HepG2 (cell line): ENCODE data around the gene ENO4. TPM values are rescaled to one million over a fixed set of nuclear protein-coding genes. Genes with fewer than 3 reads are reported as not detected.

Source experiments
- ATAC-seq: fragments of 200-7000 bp; cut with Tn5 transposase; 3 replicates; pipeline ENCODE4 v1.9.1; 2020; ENCODE audit warnings: mild to moderate bottlenecking, moderate library complexity
- BruUV-seq: library from RNA; stranded (reverse); fragments of 400-500 nt; replicated peaks from 2 replicates; lab custom pipeline; 2021; lab: Mats Ljungman, UMichigan
- CTCF ChIA-PET: fragments of 300-600 bp; formaldehyde crosslinking; extraction: SDS; loops from one replicate; lab custom pipeline; 2021; ENCODE audit warnings: low total read pairs, inconsistent platforms, low intra/inter-chr PET ratio; lab: Yijun Ruan, JAX
- POLR2A ChIA-PET: fragments of 350-600 bp; sonication (Branson Sonifier 250); formaldehyde crosslinking; loops from one replicate; lab custom pipeline; 2020; ENCODE audit warnings: antibody characterized with exemption, inconsistent platforms; lab: Yijun Ruan, JAX
- DNase-seq: peaks from one replicate; pipeline ENCODE4 v3.0.0-alpha.2; 2015; ENCODE audit warnings: low spot score
- FAIRE-seq: peaks from 3 replicates; lab custom pipeline; 2011; peaks lifted over from hg19 to GRCh38; lab: Jason Lieb, UNC
- H2AFZ ChIP-seq: one replicate; pipeline ENCODE4 v1.6.1; 2011; ENCODE audit warnings: low read length, inconsistent platforms
- H3K27ac ChIP-seq: fragments of 300-600 bp; 3 replicates; pipeline ENCODE4 v1.8.0; 2011; ENCODE audit warnings: mixed run types, mild to moderate bottlenecking, mixed read lengths, low read length, inconsistent platforms; ENCODE audit not compliant: insufficient read depth; ENCODE audit errors: extremely low read length
- H3K27me3 ChIP-seq, 2 experiments: fragments of 200-600 bp in 1 of 2; 2 replicates in 1 of 2; 3 replicates in 1 of 2; pipeline versions ENCODE4 v1.6.0 to v1.8.0; 2011; ENCODE audit warnings: low read length in 2 of 2, mild to moderate bottlenecking in 2 of 2, moderate library complexity in 2 of 2, inconsistent platforms in 1 of 2; ENCODE audit not compliant: insufficient read depth in 2 of 2, control insufficient read depth in 1 of 2
- H3K36me3 ChIP-seq, 2 experiments: fragments of 200-600 bp in 1 of 2; replicated peaks in 1 of 2; 2 replicates in 1 of 2; 3 replicates in 1 of 2; pipeline versions ENCODE4 v1.5.1 to v1.8.0; 2011; ENCODE audit warnings: low read length in 2 of 2, inconsistent platforms in 1 of 2; ENCODE audit not compliant: insufficient read depth in 2 of 2, control insufficient read depth in 1 of 2
- H3K4me1 ChIP-seq: 2 replicates; pipeline ENCODE4 v1.5.1; 2012; ENCODE audit warnings: low read length, inconsistent platforms; ENCODE audit not compliant: insufficient read depth
- H3K4me2 ChIP-seq: 2 replicates; pipeline ENCODE4 v1.6.0; 2011; ENCODE audit warnings: low read depth, low read length, inconsistent platforms
- H3K4me3 ChIP-seq, 3 experiments: fragments of 200-600 bp in 1 of 3; sonication (generic), shearing (Covaris generic) in 1 of 3; replicated peaks in 1 of 3; 2 replicates each; pipeline ENCODE4 v1.5.1; 2011 to 2016; ENCODE audit warnings: low read length in 3 of 3, inconsistent platforms in 2 of 3, low read depth in 2 of 3, mild to moderate bottlenecking in 2 of 3, control low read depth in 1 of 3, mixed read lengths in 1 of 3; ENCODE audit not compliant: insufficient read depth in 1 of 3
- H3K79me2 ChIP-seq: one replicate; pipeline ENCODE4 v1.6.1; 2011; ENCODE audit warnings: low read length, inconsistent platforms; ENCODE audit not compliant: insufficient read depth
- H3K9ac ChIP-seq: 2 replicates; pipeline ENCODE4 v1.6.0; 2011; ENCODE audit warnings: mild to moderate bottlenecking, low read depth, low read length, inconsistent platforms; ENCODE audit not compliant: insufficient read depth
- H3K9me3 ChIP-seq: 2 replicates; pipeline ENCODE4 v1.5.1; 2012; ENCODE audit warnings: mild to moderate bottlenecking, low read length
- H4K20me1 ChIP-seq: 2 replicates; pipeline ENCODE4 v1.6.0; 2011; ENCODE audit warnings: inconsistent platforms, mild to moderate bottlenecking, low read length, moderate library complexity; ENCODE audit not compliant: insufficient read depth
- DNMT1 ChIP-seq: sonication (generic); formaldehyde crosslinking; IDR thresholded peaks from 2 replicates; pipeline ENCODE4 v1.5.1; 2020; ENCODE audit warnings: mild to moderate bottlenecking, missing genetic modification reagents
- FOXJ3 ChIP-seq: sonication (generic); formaldehyde crosslinking; IDR thresholded peaks from 2 replicates; pipeline ENCODE4 v1.4.0; 2020; ENCODE audit warnings: missing genetic modification reagents, mild to moderate bottlenecking, borderline replicate concordance
- HNF4A ChIP-seq: sonication (generic); formaldehyde crosslinking; IDR thresholded peaks from 2 replicates; pipeline ENCODE4 v1.4.0; 2020; ENCODE audit warnings: missing genetic modification reagents
- MXD4 ChIP-seq: IDR thresholded peaks from 2 replicates; pipeline ENCODE4 v1.6.1; 2016; ENCODE audit warnings: mild to moderate bottlenecking, missing biosample characterization, missing genetic modification reagents
- NCOA1 ChIP-seq: sonication (generic); formaldehyde crosslinking; IDR thresholded peaks from 2 replicates; pipeline ENCODE4 v1.9.0; 2021; ENCODE audit warnings: missing genetic modification reagents
- RARA ChIP-seq: IDR thresholded peaks from 2 replicates; pipeline ENCODE4 v1.6.1; 2016; ENCODE audit warnings: missing genetic modification reagents, missing compliant biosample characterization
- RFX5 ChIP-seq: IDR thresholded peaks from 2 replicates; pipeline ENCODE4 v1.6.1; 2011; ENCODE audit warnings: low read depth, low read length, improper control_type of control experiment
- SAP130 ChIP-seq: IDR thresholded peaks from 2 replicates; pipeline ENCODE4 v1.6.1; 2016; ENCODE audit warnings: low read depth
- SRF ChIP-seq: IDR thresholded peaks from 2 replicates; pipeline ENCODE4 v1.6.1; 2011; ENCODE audit warnings: mild to moderate bottlenecking, low read depth, low read length, moderate library complexity
- ZBTB42 ChIP-seq: sonication (generic); formaldehyde crosslinking; IDR thresholded peaks from 2 replicates; pipeline ENCODE4 v1.5.0; 2020; ENCODE audit warnings: mild to moderate bottlenecking, missing genetic modification reagents
- ZNF543 ChIP-seq: sonication (generic); formaldehyde crosslinking; IDR thresholded peaks from 2 replicates; pipeline ENCODE4 v1.4.0; 2020; ENCODE audit warnings: mild to moderate bottlenecking, missing genetic modification reagents
- ZNF550 ChIP-seq: sonication (generic); formaldehyde crosslinking; IDR thresholded peaks from 2 replicates; pipeline ENCODE4 v1.4.0; 2020; ENCODE audit warnings: mild to moderate bottlenecking, missing genetic modification reagents, borderline replicate concordance
- WGBS: methylation state at CpG from one replicate; pipeline ENCODE4 v1.1.6; 2017; ENCODE audit warnings: low lambda C conversion rate; 5-methylcytosine and 5-hydroxymethylcytosine counted together
- in situ Hi-C: cut with HindIII; loops from 2 replicates; pipeline ENCODE4 v1.10.0; 2017; ENCODE audit warnings: low pct_unique_long_range_greater_than_20kb; ENCODE audit not compliant: extremely low pct_ligation_motif_present
- intact Hi-C: fragments of 100-400 bp; cut with micrococcal nuclease; formaldehyde crosslinking; loops from one replicate; pipeline ENCODE4 v1.10.0; 2022; ENCODE audit not compliant: unreplicated experiment
- polyA plus RNA-seq, 8 experiments: library from polyadenylated mRNA; depleted of rRNA in 3 of 8; stranded (reverse) in 7 of 8; unstranded in 1 of 8; fragments of >200 nt; fragmentation: Illumina TruSeq in 4 of 8; extraction: Trizol in 4 of 8; gene quantifications; 2 replicates each; pipeline versions ENCODE4 v1.2.1 to v1.2.3, GENCODE V29; 2011 to 2016; ENCODE audit warnings: low read depth in 4 of 8, missing spikeins in 1 of 8, mixed read lengths in 1 of 8; ENCODE audit not compliant: insufficient read depth in 1 of 8
- total RNA-seq, 5 experiments: library from RNA; depleted of rRNA; stranded (reverse); fragments of >200 nt; fragmentation: Illumina TruSeq; extraction: Trizol; gene quantifications; 2 replicates each; pipeline ENCODE4 v1.2.3, GENCODE V29; 2016; ENCODE audit warnings: low read depth in 1 of 5
- TF ChIP-seq, protein P1 (sequence below): IDR thresholded peaks from 2 replicates; pipeline ENCODE4 v1.6.1; 2016; ENCODE audit warnings: mild to moderate bottlenecking, missing biosample characterization, missing genetic modification reagents
- TF ChIP-seq, protein P2 (sequence below): sonication (generic); formaldehyde crosslinking; IDR thresholded peaks from 2 replicates; pipeline ENCODE4 v1.4.0; 2020; ENCODE audit warnings: missing genetic modification reagents, borderline replicate concordance

The ENO4 gene
- total and polyA plus RNA-seq, 2 of the 13 experiments (the other 11 are each of a cell fraction or from before 2014, with no cell fraction given), result not detected

DNA sequence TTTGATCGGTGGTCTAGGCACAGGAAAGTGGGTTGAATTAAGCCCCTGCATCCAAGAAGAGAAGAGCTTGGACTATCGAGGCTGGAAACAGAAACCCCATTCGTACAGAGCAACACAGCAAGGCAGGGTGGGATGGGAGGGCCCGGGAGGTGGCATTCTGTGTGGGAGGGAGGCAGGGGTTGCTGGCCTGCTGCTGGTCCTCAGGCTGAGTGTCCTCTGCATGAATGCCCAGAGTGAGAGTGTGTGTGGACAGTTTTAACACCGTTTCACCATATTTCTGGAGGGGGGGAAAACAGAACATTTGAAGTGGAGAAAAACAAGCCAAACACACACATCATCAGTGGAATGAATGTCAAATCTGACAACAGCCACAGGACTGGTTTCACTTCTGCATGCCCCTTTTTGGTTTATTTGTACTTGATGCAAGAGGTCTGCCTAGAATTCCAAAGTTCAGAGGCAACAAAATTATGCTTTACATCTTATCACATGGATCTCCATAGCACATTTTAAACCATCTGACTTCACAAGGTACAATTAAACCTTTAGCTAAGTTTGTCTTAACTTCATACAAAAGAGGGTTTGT, 11.1 kb upstream of the ENO4 start:
- TF ChIP-seq SAP130 (CRISPR knock-in tag), result no peak
- TF ChIP-seq SRF, result peak; percentile 21; the same call in 1 of the 2 replicates
- peak; percentile 48; the same call in 1 of the 2 replicates for TF ChIP-seq HNF4A (CRISPR knock-in tag)
- TF ChIP-seq, all 625 proteins: peak for 2
- no peak overlapping the region for H3K9ac ChIP-seq
- no peak overlapping the region for H3K27ac ChIP-seq
- no peaks in the 10 kb centered on the region for H4K20me1 ChIP-seq
- H3K4me3 ChIP-seq, result no peak overlapping the region
- H3K36me3 ChIP-seq, result no peaks in the 10 kb centered on the region
- H2AFZ ChIP-seq, result no peak overlapping the region
- intact Hi-C loops (no loop called here), in situ Hi-C loops (no loop called here)
- WGBS, result 10% methylated on average over 5 of the region's 5 CpGs
- H3K79me2 ChIP-seq, result no peaks in the 10 kb centered on the region
- ChIA-PET POLR2A (interaction anchor here (1.8 kb wide), 1 partner anchor 11 kb away, joined by 5 read pairs; the partner anchor contains the start of gene ENO4), CTCF (no interaction called here)
- no TSS peak for BruUV-seq
- FAIRE-seq (peak; percentile 36), ATAC-seq (peak; percentile 70), DNase-seq (peak; percentile 35)
- peaks cover 1 to 6% of the 10 kb centered on the region in 2 experiments; a peak in 2 of 5 replicates for H3K27me3 ChIP-seq
- peaks cover 22% of the 10 kb centered on the region for H3K4me1 ChIP-seq
- peak overlapping the region; percentile 41; the same call in 1 of the 2 replicates for H3K4me2 ChIP-seq
- H3K9me3 ChIP-seq, result no peaks in the 10 kb centered on the region

DNA sequence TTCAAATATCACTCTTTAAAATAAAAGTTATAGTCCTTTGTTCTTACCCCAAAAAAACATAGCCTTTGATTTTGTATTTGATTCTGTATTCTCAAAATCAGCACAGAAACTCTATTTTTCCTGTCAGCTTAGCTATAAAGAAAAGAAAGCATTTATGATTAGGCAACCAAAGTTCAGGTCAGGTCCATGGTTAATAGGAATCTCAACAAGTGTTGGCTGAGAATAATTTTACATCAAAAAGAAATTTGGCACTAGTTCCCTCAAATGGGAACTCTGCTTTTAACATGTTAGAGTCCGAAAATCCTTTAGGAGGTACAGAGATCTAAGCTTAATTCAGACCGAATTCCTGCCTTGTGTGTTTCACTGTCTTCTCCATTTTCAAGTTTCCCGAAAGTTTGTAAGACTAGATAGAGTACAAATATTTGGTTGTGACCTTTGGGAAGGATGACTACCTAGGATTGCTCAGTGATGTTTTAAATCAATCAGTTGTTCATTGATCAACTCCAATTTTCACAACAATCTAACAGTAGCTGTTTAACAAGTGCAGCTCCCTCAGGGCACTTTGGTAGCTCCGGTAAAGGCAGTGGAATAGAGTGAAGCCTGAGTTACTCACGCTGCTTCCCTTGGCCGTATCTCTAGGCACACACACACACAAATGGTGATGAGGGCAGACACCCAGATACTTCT, 8.8 kb upstream of the ENO4 start:
- intact Hi-C loops (no loop called here), in situ Hi-C loops (no loop called here)
- Histone ChIP-seq H3K36me3 (no peaks in the 10 kb centered on the region), H3K9ac (no peak overlapping the region), H3K27me3 (peaks cover 0 to 1% of the 10 kb centered on the region in 2 experiments; a peak in 1 of 5 replicates), H3K4me1 (peaks cover 22% of the 10 kb centered on the region), H3K4me2 (no peak overlapping the region), H3K4me3 (no peak overlapping the region), H2AFZ (no peak overlapping the region), H3K79me2 (no peaks in the 10 kb centered on the region), H3K27ac (no peak overlapping the region), H4K20me1 (no peaks in the 10 kb centered on the region), H3K9me3 (no peaks in the 10 kb centered on the region)
- POLR2A ChIA-PET, result interaction anchor here (0.8 kb wide), 1 partner anchor 9 kb away, joined by 3 read pairs; the partner anchor contains the start of gene ENO4
- ATAC-seq, result no peak
- WGBS, result 41% methylated on average over 6 of the region's 6 CpGs
- FAIRE-seq, result no peak
- no peak for DNase-seq
- CTCF ChIA-PET, result no interaction called here
- no TSS peak for BruUV-seq
- TF ChIP-seq ZNF543 (CRISPR knock-in tag) (no peak), MXD4 (no peak), RARA (CRISPR knock-in tag) (no peak), RFX5 (no peak), ZNF550 (CRISPR knock-in tag) (no peak), NCOA1 (CRISPR knock-in tag) (no peak), ZBTB42 (CRISPR knock-in tag) (no peak), FOXJ3 (CRISPR knock-in tag) (no peak), DNMT1 (CRISPR knock-in tag) (no peak)
- TF ChIP-seq, protein P1, sequence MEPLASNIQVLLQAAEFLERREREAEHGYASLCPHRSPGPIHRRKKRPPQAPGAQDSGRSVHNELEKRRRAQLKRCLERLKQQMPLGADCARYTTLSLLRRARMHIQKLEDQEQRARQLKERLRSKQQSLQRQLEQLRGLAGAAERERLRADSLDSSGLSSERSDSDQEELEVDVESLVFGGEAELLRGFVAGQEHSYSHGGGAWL (CRISPR knock-in tag), result no peak
- TF ChIP-seq, protein P2, sequence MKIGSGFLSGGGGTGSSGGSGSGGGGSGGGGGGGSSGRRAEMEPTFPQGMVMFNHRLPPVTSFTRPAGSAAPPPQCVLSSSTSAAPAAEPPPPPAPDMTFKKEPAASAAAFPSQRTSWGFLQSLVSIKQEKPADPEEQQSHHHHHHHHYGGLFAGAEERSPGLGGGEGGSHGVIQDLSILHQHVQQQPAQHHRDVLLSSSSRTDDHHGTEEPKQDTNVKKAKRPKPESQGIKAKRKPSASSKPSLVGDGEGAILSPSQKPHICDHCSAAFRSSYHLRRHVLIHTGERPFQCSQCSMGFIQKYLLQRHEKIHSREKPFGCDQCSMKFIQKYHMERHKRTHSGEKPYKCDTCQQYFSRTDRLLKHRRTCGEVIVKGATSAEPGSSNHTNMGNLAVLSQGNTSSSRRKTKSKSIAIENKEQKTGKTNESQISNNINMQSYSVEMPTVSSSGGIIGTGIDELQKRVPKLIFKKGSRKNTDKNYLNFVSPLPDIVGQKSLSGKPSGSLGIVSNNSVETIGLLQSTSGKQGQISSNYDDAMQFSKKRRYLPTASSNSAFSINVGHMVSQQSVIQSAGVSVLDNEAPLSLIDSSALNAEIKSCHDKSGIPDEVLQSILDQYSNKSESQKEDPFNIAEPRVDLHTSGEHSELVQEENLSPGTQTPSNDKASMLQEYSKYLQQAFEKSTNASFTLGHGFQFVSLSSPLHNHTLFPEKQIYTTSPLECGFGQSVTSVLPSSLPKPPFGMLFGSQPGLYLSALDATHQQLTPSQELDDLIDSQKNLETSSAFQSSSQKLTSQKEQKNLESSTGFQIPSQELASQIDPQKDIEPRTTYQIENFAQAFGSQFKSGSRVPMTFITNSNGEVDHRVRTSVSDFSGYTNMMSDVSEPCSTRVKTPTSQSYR (CRISPR knock-in tag), result no peak
